Endodermal cell (in vitro differentiated cells): ENCODE results near the gene ACAN. TPM values are rescaled to one million over a fixed set of nuclear protein-coding genes. Genes with fewer than 3 reads are reported as not detected.

Experiments used
- DNase-seq: peaks from one replicate; pipeline ENCODE4 v3.0.0-alpha.2; 2017
- H3K27ac ChIP-seq: 2 replicates; pipeline ENCODE4 v1.5.1; 2013; ENCODE audit warnings: mild to moderate bottlenecking, low read depth, low read length, moderate library complexity
- H3K27me3 ChIP-seq: 2 replicates; pipeline ENCODE4 v1.6.1; 2013; ENCODE audit warnings: mild to moderate bottlenecking, low read length, moderate library complexity; ENCODE audit not compliant: insufficient read depth, control insufficient read depth, poor library complexity, severe bottlenecking
- H3K36me3 ChIP-seq: 2 replicates; pipeline ENCODE4 v1.7.0; 2013; ENCODE audit warnings: mild to moderate bottlenecking, low read length, moderate library complexity; ENCODE audit not compliant: control insufficient read depth, insufficient read depth
- H3K4me1 ChIP-seq: one replicate; pipeline ENCODE4 v1.7.0; 2013; ENCODE audit warnings: low read length; ENCODE audit not compliant: control insufficient read depth, insufficient read depth
- H3K4me3 ChIP-seq: 2 replicates; pipeline ENCODE4 v1.5.1; 2013; ENCODE audit warnings: mild to moderate bottlenecking, low read length, moderate library complexity
- H3K9ac ChIP-seq: 2 replicates; pipeline ENCODE4 v1.6.1; 2013; ENCODE audit warnings: mild to moderate bottlenecking, low read length, moderate library complexity; ENCODE audit not compliant: poor library complexity, severe bottlenecking; ENCODE audit errors: extremely low read depth
- H3K9me3 ChIP-seq: 2 replicates; pipeline ENCODE4 v1.6.1; 2013; ENCODE audit warnings: mild to moderate bottlenecking, low read length, moderate library complexity; ENCODE audit not compliant: control insufficient read depth
- H3K27ac Mint-ChIP-seq: 2 replicates; pipeline ENCODE4 v1.8.0; 2020; ENCODE audit warnings: mixed read lengths
- H3K27me3 Mint-ChIP-seq: 2 replicates; pipeline ENCODE4 v1.8.0; 2021; ENCODE audit warnings: mild to moderate bottlenecking, mixed read lengths; ENCODE audit not compliant: insufficient read depth
- H3K36me3 Mint-ChIP-seq: 2 replicates; pipeline ENCODE4 v1.8.0; 2020; ENCODE audit warnings: low read depth, mixed read lengths
- H3K4me1 Mint-ChIP-seq: 2 replicates; pipeline ENCODE4 v1.8.0; 2020; ENCODE audit warnings: mixed read lengths
- H3K4me3 Mint-ChIP-seq: 2 replicates; pipeline ENCODE4 v1.8.0; 2020; ENCODE audit warnings: mild to moderate bottlenecking, moderate library complexity, mixed read lengths
- H3K9me3 Mint-ChIP-seq: 2 replicates; pipeline ENCODE4 v1.8.0; 2020; ENCODE audit warnings: mild to moderate bottlenecking, mixed read lengths
- CTCF ChIP-seq: fragments of 200-600 bp; sonication (generic); conservative IDR thresholded peaks from 2 replicates; pipeline ENCODE4 v1.5.0; 2021; ENCODE audit warnings: antibody characterized with exemption, mild to moderate bottlenecking
- WGBS, 2 experiments: methylation state at CpG; one replicate each; pipeline versions ENCODE4 v1.1.5 to v1.1.7; 2013; ENCODE audit warnings: missing lambda C conversion rate in 2 of 2, mixed read lengths in 1 of 2; ENCODE audit not compliant: insufficient coverage in 1 of 2, insufficient read length in 1 of 2; 5-methylcytosine and 5-hydroxymethylcytosine counted together
- total RNA-seq, 2 donors: library from RNA; stranded (reverse); fragmentation: NEBNext Ultra II Directional in 1 of 2; extraction: Animal tissue kit (Norgen Biotek cat#: 25700) in 1 of 2; gene quantifications; 2 replicates in 1 of 2; 3 replicates in 1 of 2; pipeline ENCODE4 v1.2.1, GENCODE V29; 2021

The ACAN gene
- total RNA-seq, 2 donors from 2014 or later, result 0.38 to 0.75 TPM

GRCh38 chr15:88814393-88814792, 11.2 kb downstream of the ACAN start:
- Mint-ChIP-seq H3K27me3 (peaks cover 10% of the 10 kb centered on the region), H3K4me3 (no peak overlapping the region), H3K36me3 (no peaks in the 10 kb centered on the region), H3K27ac (no peak overlapping the region), H3K4me1 (peaks cover 7% of the 10 kb centered on the region), H3K9me3 (no peaks in the 10 kb centered on the region)
- TF ChIP-seq CTCF, result no peak
- H3K4me1 ChIP-seq, result no peaks in the 10 kb centered on the region
- H3K9ac ChIP-seq, result no peak overlapping the region
- DNase-seq, result no peak
- WGBS, 2 experiments, result 88% methylated on average over 6 of the region's 6 CpGs
- no peaks in the 10 kb centered on the region for H3K9me3 ChIP-seq
- H3K36me3 ChIP-seq, result no peaks in the 10 kb centered on the region
- H3K27me3 ChIP-seq, result no peaks in the 10 kb centered on the region
- H3K4me3 ChIP-seq, result no peak overlapping the region
- H3K27ac ChIP-seq, result no peak overlapping the region

- Mint-ChIP-seq H3K4me3 (no peak overlapping the region), H3K9me3 (no peaks in the 10 kb centered on the region), H3K36me3 (no peaks in the 10 kb centered on the region), H3K27ac (no peak overlapping the region), H3K4me1 (no peaks in the 10 kb centered on the region), H3K27me3 (peaks cover 26% of the 10 kb centered on the region)
- H3K4me1 ChIP-seq, result no peaks in the 10 kb centered on the region
- no peaks in the 10 kb centered on the region for H3K36me3 ChIP-seq
- H3K9me3 ChIP-seq, result no peaks in the 10 kb centered on the region
- no peak overlapping the region for H3K27ac ChIP-seq
- DNase-seq, result no peak
- no peak overlapping the region for H3K9ac ChIP-seq
- H3K27me3 ChIP-seq, result peaks cover 13% of the 10 kb centered on the region
- WGBS, 2 experiments, result 75 to 83% methylated on average over 2 of the region's 2 CpGs
- no peak overlapping the region for H3K4me3 ChIP-seq
- TF ChIP-seq CTCF, result no peak
Measured at GRCh38 chr15:88818920-88819319, 15.7 kb downstream of the ACAN start.

- no peak overlapping the region for H3K27ac Mint-ChIP-seq
Measured at GRCh38 chr15:88821993-88822392, 18.8 kb downstream of the ACAN start.

More at GRCh38 chr15:88821993-88822392, 18.8 kb downstream of the ACAN start:
- TF ChIP-seq CTCF, result no peak
- Histone ChIP-seq H3K27me3 (peaks cover 13% of the 10 kb centered on the region), H3K4me3 (no peak overlapping the region), H3K4me1 (no peaks in the 10 kb centered on the region), H3K9ac (no peak overlapping the region), H3K36me3 (no peaks in the 10 kb centered on the region), H3K9me3 (no peaks in the 10 kb centered on the region), H3K27ac (no peak overlapping the region)
- Mint-ChIP-seq H3K4me3 (no peak overlapping the region), H3K27me3 (peaks cover 26% of the 10 kb centered on the region), H3K9me3 (no peaks in the 10 kb centered on the region), H3K4me1 (no peaks in the 10 kb centered on the region), H3K36me3 (no peaks in the 10 kb centered on the region)
- DNase-seq, result no peak
- WGBS, 2 experiments, result 84 to 89% methylated on average over 5 of the region's 5 CpGs
